GM18526 (cell line): ENCODE data around the gene HEATR3.

Source experiments
- POLR2A ChIP-seq: IDR thresholded peaks from 3 replicates; pipeline ENCODE4 v1.6.1; 2011; ENCODE audit not compliant: insufficient read length; ENCODE audit errors: extremely low read depth

Gene HEATR3

DNA sequence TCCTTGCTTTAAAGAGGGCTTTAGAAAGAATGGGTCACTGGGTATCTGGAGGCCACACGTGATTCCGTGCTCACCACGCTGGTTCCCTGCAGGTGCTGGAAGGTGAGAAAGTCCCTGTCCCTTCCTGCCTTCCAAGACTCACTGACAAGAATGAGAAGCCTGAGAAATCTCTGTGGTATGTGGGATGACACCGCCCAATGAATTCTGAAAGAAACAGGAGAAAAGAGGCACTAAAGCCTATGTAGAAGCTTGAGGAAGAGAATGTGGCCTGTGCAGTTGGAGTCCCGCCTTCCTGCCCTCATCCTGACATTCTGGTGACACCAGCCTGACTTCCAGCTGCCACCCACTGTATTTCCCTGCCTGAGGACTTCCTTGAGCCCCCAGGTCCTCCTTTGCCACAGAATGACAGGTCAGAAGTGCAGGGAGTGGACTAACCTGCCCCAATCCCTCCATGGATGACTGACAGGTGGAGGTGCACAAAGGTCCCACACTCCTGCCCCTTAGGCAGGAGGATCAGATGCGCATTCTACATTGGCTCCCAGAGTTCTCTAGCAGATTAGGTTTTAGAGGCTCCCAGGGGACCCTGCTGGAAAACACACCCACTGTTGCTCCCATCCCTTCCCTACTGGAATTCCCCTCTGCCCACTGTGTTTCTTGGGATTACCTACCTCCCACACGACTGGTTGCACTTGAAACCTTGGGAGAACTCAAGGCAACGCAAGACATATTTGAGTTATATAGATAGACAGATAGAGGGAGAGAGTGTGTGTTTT, 48.8 kb downstream of the HEATR3 start:
- no peak for TF ChIP-seq POLR2A

GRCh38 chr16:50120711-50121110, 54.9 kb downstream of the HEATR3 start:
- no peak for TF ChIP-seq POLR2A

- TF ChIP-seq POLR2A, result no peak
Observed at GRCh38 chr16:50121278-50121677, 55.5 kb downstream of the HEATR3 start.

GRCh38 chr16:50121721-50122445, 56.1 kb downstream of the HEATR3 start:
- TF ChIP-seq POLR2A, result no peak

DNA sequence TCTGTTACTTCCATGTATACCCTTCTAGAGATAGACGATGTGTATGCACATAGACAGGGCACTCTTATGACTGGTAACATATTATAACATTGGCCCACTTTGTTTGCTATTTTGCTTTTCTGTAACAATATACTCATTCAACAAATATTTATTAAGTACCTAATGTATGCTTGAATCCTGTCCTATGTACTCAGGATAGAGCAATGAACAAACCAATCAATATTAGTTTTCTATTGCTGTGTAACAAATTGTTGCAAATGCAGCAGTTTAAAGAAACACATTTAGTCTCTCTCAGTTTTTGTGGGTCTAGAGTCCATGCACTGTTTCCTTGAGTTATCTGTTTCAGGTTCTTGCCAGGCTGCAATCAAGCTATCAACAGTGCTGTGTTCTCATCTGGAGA, 57.6 kb downstream of the HEATR3 start:
- no peak for TF ChIP-seq POLR2A

GRCh38 chr16:50124769-50125168, 59.0 kb downstream of the HEATR3 start:
- TF ChIP-seq POLR2A, result no peak

DNA sequence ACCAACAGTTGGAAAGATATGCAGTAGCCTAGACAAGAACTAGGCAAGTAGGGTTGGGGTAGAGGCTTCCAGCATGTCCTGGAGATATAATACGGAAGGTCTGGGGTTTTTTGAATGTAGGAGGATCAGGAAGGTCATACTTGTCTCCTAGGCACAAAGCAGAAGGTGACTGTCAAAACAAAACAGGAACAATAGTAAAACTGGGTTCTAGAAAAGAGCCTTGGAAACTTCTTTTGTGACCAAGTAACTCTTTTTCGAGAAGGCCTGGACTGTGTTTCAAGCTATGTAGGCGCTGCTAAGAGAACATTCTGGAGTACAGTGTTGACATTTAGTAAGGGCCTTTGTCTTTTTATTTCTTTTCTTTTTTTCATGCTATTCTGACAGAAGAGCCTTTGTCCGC, 60.4 kb downstream of the HEATR3 start:
- no peak for TF ChIP-seq POLR2A

GRCh38 chr16:50133214-50133613, 67.4 kb downstream of the HEATR3 start:
- no peak for TF ChIP-seq POLR2A

DNA sequence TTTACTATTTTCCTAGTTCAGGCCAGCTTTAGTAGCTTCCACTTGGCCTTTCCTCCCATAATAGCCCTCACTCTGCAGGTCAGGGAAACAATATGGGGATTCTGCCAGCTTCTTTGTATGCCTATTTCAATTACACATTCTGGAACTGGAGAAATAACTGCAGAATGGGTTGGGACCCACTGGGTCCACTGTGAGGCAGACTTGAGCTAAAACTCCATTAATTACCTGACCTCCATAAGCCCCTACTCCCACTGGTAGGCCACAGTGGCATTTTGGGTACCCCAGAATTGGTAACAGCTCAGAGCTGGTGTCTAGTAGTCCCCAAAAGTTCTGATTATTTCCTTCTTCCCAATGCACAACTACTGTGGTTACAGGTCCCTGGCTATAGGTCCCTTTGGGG, 70.6 kb downstream of the HEATR3 start:
- TF ChIP-seq POLR2A, result no peak

DNA sequence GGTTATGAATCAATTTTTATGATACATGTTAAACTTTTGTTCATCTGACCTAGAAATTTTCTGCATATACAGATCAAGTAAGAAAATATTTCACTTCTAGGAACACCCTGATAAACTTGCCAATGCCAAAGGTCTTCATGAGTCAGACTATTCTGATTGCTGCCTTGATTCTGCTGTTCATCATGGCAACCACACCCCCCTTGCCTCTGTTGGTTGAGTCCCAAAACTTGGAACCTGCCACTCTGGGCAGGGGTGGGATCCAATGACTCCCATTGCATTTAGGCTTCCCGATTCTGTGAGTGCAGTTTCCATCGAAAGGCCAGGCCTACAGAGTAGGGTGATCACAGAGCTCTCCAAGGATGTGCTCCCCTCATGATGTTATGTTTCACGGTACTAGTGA, 71.5 kb downstream of the HEATR3 start:
- TF ChIP-seq POLR2A, result no peak

GRCh38 chr16:50139580-50139979, 73.8 kb downstream of the HEATR3 start:
- no peak for TF ChIP-seq POLR2A

DNA sequence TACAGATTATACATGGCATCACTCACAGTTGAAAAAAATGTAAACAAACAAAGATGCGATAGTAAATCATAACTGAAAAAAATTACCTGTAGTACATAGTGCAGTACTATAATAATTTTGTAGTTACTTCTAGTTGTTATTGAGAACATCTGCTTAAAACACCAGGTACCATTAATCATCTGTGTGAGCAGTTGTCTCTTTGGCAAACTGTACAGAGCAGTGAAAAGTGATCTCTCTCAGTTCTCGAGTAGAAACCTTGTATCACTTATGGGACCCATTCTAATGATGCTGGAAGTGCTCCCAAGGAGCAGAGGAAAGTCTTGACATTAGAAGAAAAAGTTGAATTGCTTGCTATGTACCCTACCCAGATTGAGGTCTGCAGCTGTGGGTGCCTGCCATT, 78.4 kb downstream of the HEATR3 start:
- no peak for TF ChIP-seq POLR2A

DNA sequence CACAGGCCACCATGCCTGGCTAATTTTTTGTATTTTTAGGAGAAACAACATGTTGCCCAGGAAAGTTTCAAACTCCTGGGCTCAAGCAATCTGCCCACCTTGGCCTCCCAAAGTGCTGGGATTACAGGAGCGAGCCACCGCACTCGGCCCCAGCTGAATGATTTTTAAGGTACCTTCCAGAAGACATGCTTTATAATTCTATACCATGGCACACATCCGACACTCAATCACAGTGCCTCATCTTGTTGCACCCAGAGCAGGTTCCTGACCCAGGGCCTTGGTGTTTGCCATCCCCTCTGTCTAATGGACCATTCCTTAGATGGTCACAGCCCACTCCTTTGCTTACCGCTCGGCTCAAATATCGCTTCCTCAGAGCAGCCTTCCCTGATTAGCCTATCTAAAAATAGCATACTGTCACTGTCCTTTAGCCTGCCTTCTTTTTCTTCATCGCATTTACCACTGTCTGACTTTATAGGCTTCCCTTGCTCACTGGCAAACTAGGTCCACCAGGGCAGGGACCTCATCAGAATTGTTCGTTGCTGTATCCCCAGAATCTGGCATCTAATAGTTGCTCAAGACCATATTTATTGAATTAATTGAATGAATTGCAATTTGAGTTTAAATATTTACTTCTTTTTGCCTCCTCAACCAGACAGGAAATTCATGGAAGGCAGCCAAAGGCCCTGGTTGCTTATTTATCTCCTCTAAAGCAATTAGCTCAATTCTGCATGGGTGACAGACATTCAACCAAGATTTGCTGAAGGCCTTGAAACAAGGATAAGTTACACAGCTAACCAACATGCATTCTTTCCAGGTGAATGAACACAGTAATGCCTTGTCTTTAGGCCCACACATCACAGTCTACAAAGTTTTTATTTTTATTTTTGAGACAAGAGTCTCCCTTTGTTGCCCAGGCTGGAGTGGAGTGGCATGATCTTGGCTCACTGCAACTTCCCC, 81.0 kb downstream of the HEATR3 start:
- no peak for TF ChIP-seq POLR2A

DNA sequence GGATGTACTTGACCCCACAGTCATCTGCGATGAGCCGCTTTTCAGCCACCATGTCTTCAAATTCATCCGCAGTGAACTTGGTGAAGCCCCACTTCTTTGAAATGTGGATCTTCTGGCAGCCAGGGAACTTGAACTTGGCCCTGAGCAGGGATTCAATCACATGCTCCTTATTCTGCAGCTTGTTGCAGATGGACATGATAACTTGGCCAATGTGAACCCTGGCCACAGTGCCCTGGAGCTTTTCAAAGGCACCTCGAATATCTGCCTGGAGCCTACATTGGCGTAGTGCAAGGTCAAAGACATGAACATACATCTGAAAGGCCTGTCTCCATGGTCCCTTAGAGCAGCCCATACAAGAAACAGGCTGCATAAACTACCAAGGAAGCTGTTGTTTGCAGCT, 85.6 kb downstream of the HEATR3 start:
- no peak for TF ChIP-seq POLR2A

DNA sequence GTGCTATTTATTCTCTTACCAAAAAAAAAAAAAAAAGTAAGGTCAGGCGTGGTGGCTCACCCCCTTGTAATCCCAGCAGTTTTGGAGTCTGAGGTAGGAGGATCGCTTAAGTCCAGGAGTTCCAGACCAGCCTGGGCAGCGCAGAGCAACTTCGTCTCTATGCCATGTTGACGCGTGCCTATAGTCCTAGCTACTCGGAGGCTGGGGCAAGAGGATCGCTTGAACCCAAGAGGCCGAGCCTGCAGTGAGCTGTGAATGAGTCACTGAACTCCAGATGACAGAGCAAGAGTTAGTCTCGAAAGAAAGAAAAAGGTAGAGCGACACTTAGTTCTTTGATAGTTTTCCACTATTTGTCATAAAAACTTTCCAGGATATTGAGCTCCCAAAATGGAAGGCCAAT, 86.0 kb downstream of the HEATR3 start:
- TF ChIP-seq POLR2A, result no peak
